ENCODE measurements around the gene PROK1. TPM values are rescaled to one million over a fixed set of nuclear protein-coding genes. Genes with fewer than 3 reads are reported as not detected.

The PROK1 gene
- total RNA-seq, 1 donor from 2014 or later: not detected

- DNase-seq: no peak
- Mint-ChIP-seq H3K4me1 (ENCODE audit: low read depth, unreplicated experiment) (no peaks in the 10 kb centered on the region), H3K27ac (ENCODE audit: unreplicated experiment) (no peak overlapping the region), H3K27me3 (ENCODE audit: unreplicated experiment) (peaks cover 5% of the 10 kb centered on the region), H3K9me3 (ENCODE audit: unreplicated experiment) (peaks cover 5% of the 10 kb centered on the region), H3K4me3 (ENCODE audit: unreplicated experiment) (no peak overlapping the region), H3K36me3 (ENCODE audit: unreplicated experiment) (no peaks in the 10 kb centered on the region)
- no peak for TF ChIP-seq CTCF (IDR thresholded peaks at IDR 0.05; ENCODE audit: partially characterized antibody, unreplicated experiment)
Observed at GRCh38 chr1:110481968-110482623, 31.1 kb downstream of the PROK1 start.

- Mint-ChIP-seq H3K4me1 (ENCODE audit: low read depth, unreplicated experiment) (no peaks in the 10 kb centered on the region), H3K36me3 (ENCODE audit: unreplicated experiment) (no peaks in the 10 kb centered on the region), H3K9me3 (ENCODE audit: unreplicated experiment) (peaks cover 5% of the 10 kb centered on the region), H3K27ac (ENCODE audit: unreplicated experiment) (no peak overlapping the region), H3K27me3 (ENCODE audit: unreplicated experiment) (peaks cover under 1% of the 10 kb centered on the region), H3K4me3 (ENCODE audit: unreplicated experiment) (no peak overlapping the region)
- TF ChIP-seq CTCF (IDR thresholded peaks at IDR 0.05; ENCODE audit: partially characterized antibody, unreplicated experiment): no peak
- DNase-seq: no peak
Observed at GRCh38 chr1:110482662-110483307, 31.8 kb downstream of the PROK1 start.

- no peak overlapping the region for H3K4me3 Mint-ChIP-seq (ENCODE audit: unreplicated experiment)
- H3K9me3 Mint-ChIP-seq (ENCODE audit: unreplicated experiment): peaks cover 5% of the 10 kb centered on the region
- TF ChIP-seq CTCF (IDR thresholded peaks at IDR 0.05; ENCODE audit: partially characterized antibody, unreplicated experiment): no peak
- DNase-seq: no peak
- no peaks in the 10 kb centered on the region for H3K27me3 Mint-ChIP-seq (ENCODE audit: unreplicated experiment)
- H3K4me1 Mint-ChIP-seq (ENCODE audit: low read depth, unreplicated experiment): no peaks in the 10 kb centered on the region
- no peaks in the 10 kb centered on the region for H3K36me3 Mint-ChIP-seq (ENCODE audit: unreplicated experiment)
- H3K27ac Mint-ChIP-seq (ENCODE audit: unreplicated experiment): no peak overlapping the region
Observed at GRCh38 chr1:110483308-110483685, 32.3 kb downstream of the PROK1 start.

- no peak overlapping the region for H3K27ac Mint-ChIP-seq (ENCODE audit: unreplicated experiment)
- DNase-seq: no peak
- H3K4me3 Mint-ChIP-seq (ENCODE audit: unreplicated experiment): no peak overlapping the region
- no peaks in the 10 kb centered on the region for H3K27me3 Mint-ChIP-seq (ENCODE audit: unreplicated experiment)
- H3K9me3 Mint-ChIP-seq (ENCODE audit: unreplicated experiment): peaks cover 4% of the 10 kb centered on the region
- no peaks in the 10 kb centered on the region for H3K36me3 Mint-ChIP-seq (ENCODE audit: unreplicated experiment)
- no peaks in the 10 kb centered on the region for H3K4me1 Mint-ChIP-seq (ENCODE audit: low read depth, unreplicated experiment)
- TF ChIP-seq CTCF (IDR thresholded peaks at IDR 0.05; ENCODE audit: partially characterized antibody, unreplicated experiment): no peak
Observed at GRCh38 chr1:110484801-110485200, 33.9 kb downstream of the PROK1 start.

- no peak overlapping the region for H3K27ac Mint-ChIP-seq (ENCODE audit: unreplicated experiment)
- H3K4me1 Mint-ChIP-seq (ENCODE audit: low read depth, unreplicated experiment): no peaks in the 10 kb centered on the region
- TF ChIP-seq CTCF (IDR thresholded peaks at IDR 0.05; ENCODE audit: partially characterized antibody, unreplicated experiment): no peak
- H3K4me3 Mint-ChIP-seq (ENCODE audit: unreplicated experiment): no peak overlapping the region
- peaks cover 2% of the 10 kb centered on the region for H3K9me3 Mint-ChIP-seq (ENCODE audit: unreplicated experiment)
- no peak for DNase-seq
- H3K36me3 Mint-ChIP-seq (ENCODE audit: unreplicated experiment): no peaks in the 10 kb centered on the region
- no peaks in the 10 kb centered on the region for H3K27me3 Mint-ChIP-seq (ENCODE audit: unreplicated experiment)
Observed at GRCh38 chr1:110485725-110486124, 34.8 kb downstream of the PROK1 start.

All from glutamatergic neuron (in vitro differentiated cells).